ENCODE results near the gene IFNA6.
A peak's percentile ranks its signal among the peaks of the same experiment; 100 is the strongest.
"Not testable (repeated sequence)": the region's sequence is repeated elsewhere in the genome, so short reads cannot be mapped to it uniquely, and the experiment has no call there.

The IFNA6 gene

GRCh38 chr9:21350787-21351186 is at the start of gene IFNA6:
Gene IFNA6, minus strand, starts transcription at chr9:21350887. Its CDS starts 0 bp downstream, at chr9:21350887.
- FAIRE-seq, result no peak

- no peak for FAIRE-seq
Observed at GRCh38 chr9:21399956-21400355, 49.3 kb upstream of the IFNA6 start.

GRCh38 chr9:21398955-21399489 is 48.3 kb upstream of the IFNA6 start:
- FAIRE-seq, result no peak

- no peak for FAIRE-seq
Observed at GRCh38 chr9:21395778-21396717, 45.4 kb upstream of the IFNA6 start.

GRCh38 chr9:21392270-21392669 is 41.6 kb upstream of the IFNA6 start:
- FAIRE-seq, result no peak

GRCh38 chr9:21385131-21385670 is 34.5 kb upstream of the IFNA6 start, which contains the start of gene IFNA2:
Gene IFNA2, minus strand, starts transcription at chr9:21385398. Its CDS starts 69 bp downstream, at chr9:21385329.
- FAIRE-seq, result no peak

- no peak for FAIRE-seq
Observed at GRCh38 chr9:21383627-21384026, 32.9 kb upstream of the IFNA6 start.

GRCh38 chr9:21381448-21382339 is 31.0 kb upstream of the IFNA6 start:
- FAIRE-seq, result no peak

GRCh38 chr9:21371467-21371866 is 20.8 kb upstream of the IFNA6 start:
- not testable (repeated sequence) for FAIRE-seq

- FAIRE-seq, result no peak
Observed at GRCh38 chr9:21367957-21368356, 17.3 kb upstream of the IFNA6 start, which contains the start of gene IFNA13. Gene IFNA13, minus strand, starts transcription at chr9:21368057. Its CDS starts 47 bp downstream, at chr9:21368010.

GRCh38 chr9:21367169-21367568 is 16.5 kb upstream of the IFNA6 start:
- peak; percentile 3 for FAIRE-seq

- no peak for FAIRE-seq
Observed at GRCh38 chr9:21362287-21362686, 11.6 kb upstream of the IFNA6 start.

GRCh38 chr9:21357479-21358460 is 7.1 kb upstream of the IFNA6 start:
- no peak for FAIRE-seq

- FAIRE-seq, result no peak
Observed at GRCh38 chr9:21348430-21348970, 2.2 kb downstream of the IFNA6 start.

- FAIRE-seq, result no peak
Observed at GRCh38 chr9:21340735-21341134, 10.0 kb downstream of the IFNA6 start.

GRCh38 chr9:21336457-21336856 is 14.2 kb downstream of the IFNA6 start:
- no peak for FAIRE-seq

- FAIRE-seq, result no peak
Observed at GRCh38 chr9:21334701-21335632, 15.7 kb downstream of the IFNA6 start, which contains the start of gene KLHL9. Gene KLHL9, minus strand, starts transcription at chr9:21335404. Its CDS starts 545 bp downstream, at chr9:21334859.

GRCh38 chr9:21333226-21333625 is 17.5 kb downstream of the IFNA6 start:
- no peak for FAIRE-seq

- no peak for FAIRE-seq
Observed at GRCh38 chr9:21331676-21332402, 18.8 kb downstream of the IFNA6 start.
